Fibroblast of villous mesenchyme (primary cell): ENCODE data around the gene CCDC188. TPM values are rescaled to one million over a fixed set of nuclear protein-coding genes. Genes with fewer than 3 reads are reported as not detected.

ENCODE experiments used
- DNase-seq: peaks from one replicate; pipeline ENCODE4 v3.0.0-alpha.2; 2010; ENCODE audit warnings: low read depth
- H3K4me3 ChIP-seq: 2 replicates; pipeline ENCODE4 v1.5.1; 2011; ENCODE audit warnings: low read depth, mild to moderate bottlenecking, low read length
- CTCF ChIP-seq: IDR thresholded peaks from 2 replicates; pipeline ENCODE4 v1.5.1; 2012; ENCODE audit warnings: low read depth, mild to moderate bottlenecking, low read length; ENCODE audit not compliant: insufficient read depth
- total RNA-seq: library from RNA; depleted of rRNA; stranded (reverse); fragments of >200 nt; gene quantifications from 2 replicates; pipeline ENCODE4 v1.2.3, GENCODE V29; 2012

The CCDC188 gene
- total RNA-seq, 1 donor, result 0.43 TPM

GRCh38 chr22:20147237-20147988, 3.4 kb downstream of the CCDC188 start:
- TF ChIP-seq CTCF, result no peak
- no peak overlapping the region for H3K4me3 ChIP-seq
- DNase-seq, result no peak

- TF ChIP-seq CTCF, result no peak
- no peak overlapping the region for H3K4me3 ChIP-seq
- DNase-seq, result no peak
Measured at GRCh38 chr22:20146777-20147176, 4.1 kb downstream of the CCDC188 start.

- TF ChIP-seq CTCF, result no peak
- H3K4me3 ChIP-seq, result no peak overlapping the region
- DNase-seq, result no peak
Measured at GRCh38 chr22:20145832-20146223, 5.0 kb downstream of the CCDC188 start.

GRCh38 chr22:20145206-20145831, 5.5 kb downstream of the CCDC188 start:
- no peak for DNase-seq
- TF ChIP-seq CTCF, result no peak

GRCh38 chr22:20143883-20144665, 6.8 kb downstream of the CCDC188 start:
- no peak for DNase-seq
- no peak for TF ChIP-seq CTCF

More at GRCh38 chr22:20145206-20145831, 5.5 kb downstream of the CCDC188 start:
- no peak overlapping the region for H3K4me3 ChIP-seq

GRCh38 chr22:20142711-20143621, 7.9 kb downstream of the CCDC188 start:
- no peak for DNase-seq
- H3K4me3 ChIP-seq, result no peak overlapping the region
- TF ChIP-seq CTCF, result no peak

More at GRCh38 chr22:20143883-20144665, 6.8 kb downstream of the CCDC188 start:
- H3K4me3 ChIP-seq, result no peak overlapping the region
